GM21367 (cell line): ENCODE measurements around the gene FIGN.

Experiments
- ATAC-seq: cut with Tn5 transposase; IDR thresholded peaks from one replicate; pipeline ENCODE4 v1.9.1; 2021; ENCODE audit not compliant: unreplicated experiment

Gene FIGN

DNA sequence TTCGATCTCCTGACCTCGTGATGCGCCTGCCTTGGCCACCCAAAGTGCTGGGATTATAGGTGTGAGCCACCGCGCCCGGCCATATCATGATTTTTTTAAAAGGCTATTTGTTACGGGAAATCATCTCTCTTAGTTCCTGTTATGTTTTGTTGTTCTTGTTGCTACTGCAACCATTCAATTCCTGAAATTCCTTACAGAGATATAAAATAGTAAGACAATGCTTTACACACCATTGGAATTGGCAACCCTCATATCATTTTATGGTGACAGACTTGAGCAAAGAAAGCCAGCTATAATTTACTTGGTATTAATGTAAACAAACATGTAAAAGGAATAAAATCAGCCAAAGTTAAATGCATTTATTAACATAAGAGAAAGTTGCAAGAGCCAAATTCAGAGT, 163.0 kb downstream of the FIGN start:
- no peak for ATAC-seq

DNA sequence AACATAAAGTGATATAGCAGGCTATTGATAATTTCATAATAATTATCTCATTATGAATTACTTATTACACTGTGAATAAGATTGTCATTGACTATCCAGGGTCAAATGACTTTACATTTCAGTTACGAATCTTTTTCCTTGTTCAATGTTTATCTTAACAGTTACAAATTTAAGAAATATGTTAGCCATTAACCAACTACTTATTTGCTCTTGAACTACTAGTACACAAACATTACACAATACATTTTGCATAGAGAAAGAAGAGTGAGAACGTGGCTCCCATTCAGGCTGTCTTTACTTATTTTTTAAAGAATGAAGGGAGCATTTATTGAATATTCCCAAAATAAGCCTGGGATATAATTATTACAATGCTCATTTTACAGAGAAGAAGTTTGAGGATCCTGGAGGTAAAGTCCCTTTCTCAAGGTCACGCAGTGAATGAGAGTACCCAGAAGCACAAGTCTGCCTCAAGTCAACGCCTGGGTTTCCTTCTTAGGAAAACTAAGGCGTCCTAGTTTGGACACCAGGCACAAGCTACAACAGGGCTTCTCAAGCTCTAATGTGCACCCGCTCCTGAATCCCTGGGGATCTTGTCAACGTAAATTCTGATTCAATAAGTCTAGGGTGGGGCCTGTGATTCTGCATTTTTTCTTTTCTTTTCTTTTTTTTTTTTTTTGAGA, 164.2 kb downstream of the FIGN start:
- ATAC-seq: no peak

DNA sequence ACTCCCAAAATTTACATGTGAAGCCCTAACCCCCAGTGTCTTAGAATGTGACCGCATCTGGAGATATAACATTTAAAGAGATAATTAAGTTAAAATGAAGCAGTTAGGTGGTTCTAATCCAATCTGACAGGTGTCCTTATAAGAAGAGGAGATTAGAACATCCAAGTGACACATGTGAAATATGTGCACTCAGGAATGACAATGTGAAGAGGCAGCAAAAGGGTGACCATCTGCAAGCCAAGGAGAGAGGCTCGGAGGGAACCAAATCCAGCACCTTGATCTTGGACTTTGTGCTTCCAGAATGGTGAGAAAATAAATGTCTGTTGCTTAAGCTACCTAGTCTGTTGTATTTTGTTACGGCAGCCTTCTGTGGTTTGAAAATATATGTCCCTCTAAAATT, 165.4 kb downstream of the FIGN start:
- no peak for ATAC-seq

- ATAC-seq: no peak
Measured at GRCh38 chr2:163565192-163565591, 170.6 kb downstream of the FIGN start.

DNA sequence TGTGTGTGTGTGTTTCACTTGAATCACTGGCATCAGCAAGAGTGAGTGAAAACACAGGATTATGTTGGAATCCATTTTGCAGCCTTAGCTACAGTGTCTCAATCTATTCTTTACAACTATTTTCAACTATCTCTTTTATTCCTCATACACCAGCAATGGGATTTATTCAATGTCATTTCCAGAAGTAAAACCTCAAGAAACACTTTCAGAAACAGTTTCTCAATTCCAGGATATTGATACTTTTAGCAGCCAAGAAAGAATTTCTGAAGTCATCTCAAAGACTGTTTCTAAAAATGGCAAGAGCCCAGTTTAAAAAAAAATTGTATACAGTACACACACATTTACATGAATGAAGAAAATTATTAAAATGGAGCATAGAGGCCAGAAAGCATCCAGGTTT, 171.6 kb downstream of the FIGN start:
- ATAC-seq: no peak

GRCh38 chr2:163563336-163563735, 172.5 kb downstream of the FIGN start:
- no peak for ATAC-seq

DNA sequence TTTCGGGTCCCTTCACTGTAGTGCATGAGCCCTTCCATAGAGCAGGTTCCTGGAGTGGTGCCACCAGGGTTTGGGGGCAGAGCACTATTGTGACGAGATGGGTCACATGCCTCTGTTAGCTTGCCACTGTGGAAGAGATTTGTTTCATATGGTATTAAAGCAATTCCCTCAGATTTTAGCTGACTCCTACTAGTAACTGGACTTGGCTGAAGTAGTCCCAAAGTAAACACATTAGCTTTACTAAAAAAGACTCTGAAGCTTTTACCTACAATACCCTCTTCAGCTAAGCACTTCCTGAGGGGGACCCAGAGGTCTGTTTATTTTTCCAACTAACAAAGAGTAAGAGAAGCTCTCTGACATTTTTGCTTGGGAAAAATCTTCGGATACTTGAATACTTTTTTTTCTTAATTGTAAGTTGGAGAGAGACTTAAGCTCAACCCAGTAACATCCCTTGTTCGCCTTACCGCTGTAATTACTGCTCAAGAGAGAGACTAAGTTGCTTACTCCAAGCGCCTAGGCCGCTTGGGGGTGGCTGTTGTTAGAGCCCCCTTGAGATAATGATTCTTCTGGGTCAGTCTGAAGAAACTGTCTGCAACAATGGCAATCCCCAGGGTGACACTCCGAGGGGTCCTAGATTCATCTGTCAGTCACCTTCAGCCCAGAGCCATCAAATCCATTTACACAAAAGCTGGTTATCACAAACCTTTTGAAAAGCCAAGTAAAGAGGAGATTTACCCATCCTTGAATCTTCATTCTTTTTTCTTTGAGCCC, 177.4 kb downstream of the FIGN start:
- no peak for ATAC-seq

GRCh38 chr2:163556511-163556910, 179.3 kb downstream of the FIGN start:
- no peak for ATAC-seq

GRCh38 chr2:163554864-163555263, 180.9 kb downstream of the FIGN start:
- no peak for ATAC-seq

GRCh38 chr2:163553601-163554000, 182.2 kb downstream of the FIGN start:
- ATAC-seq: no peak

DNA sequence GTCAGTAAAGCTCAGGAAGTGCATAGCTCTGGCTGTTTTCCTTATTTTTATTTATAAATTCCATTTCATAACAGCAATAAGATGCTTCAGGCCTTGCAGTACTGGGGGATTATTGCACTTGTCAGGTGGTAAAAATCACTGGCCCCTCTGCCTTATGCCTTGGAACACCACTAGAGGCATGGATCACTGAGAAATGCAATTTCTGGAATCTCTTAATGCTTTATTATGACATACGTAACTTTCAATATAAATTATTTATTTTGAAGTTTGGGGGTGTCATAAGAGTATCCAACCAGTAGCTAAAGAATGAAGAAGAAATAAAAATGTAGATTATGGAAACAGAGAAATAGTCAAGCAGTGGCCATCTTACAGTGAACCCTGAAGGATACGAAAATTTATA, 183.1 kb downstream of the FIGN start:
- ATAC-seq: no peak

GRCh38 chr2:163551616-163552373, 184.0 kb downstream of the FIGN start:
- no peak for ATAC-seq

DNA sequence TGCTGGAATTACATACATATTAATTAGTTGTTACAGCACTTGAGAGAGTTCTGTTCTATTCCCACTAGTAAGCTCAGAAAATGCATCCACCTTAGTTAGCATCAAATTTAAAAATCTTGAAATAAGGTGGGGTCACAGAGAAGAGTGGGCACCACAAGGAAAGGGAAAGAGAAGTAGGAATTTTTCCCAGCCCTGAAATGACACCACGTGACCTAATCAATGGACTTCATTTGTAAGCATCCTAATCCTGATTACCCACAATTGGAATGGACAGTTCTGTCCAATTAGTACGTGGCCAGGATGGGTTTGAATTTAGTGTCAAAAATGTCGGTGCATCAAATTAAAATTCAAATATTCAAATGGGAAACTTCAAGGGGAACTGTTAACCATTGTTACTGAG, 186.8 kb downstream of the FIGN start:
- no peak for ATAC-seq
